Endothelial cell of umbilical vein (primary cell): ENCODE data around the gene IP6K3. TPM values are rescaled to one million over a fixed set of nuclear protein-coding genes. Genes with fewer than 3 reads are reported as not detected.
A peak's percentile ranks its signal among the peaks of the same experiment; 100 is the strongest.

Experiments
- BruUV-seq: library from RNA; stranded (reverse); fragments of 400-500 nt; replicated peaks from 2 replicates; lab custom pipeline; 2021; lab: Mats Ljungman, UMichigan
- CTCF ChIA-PET: fragments of 300-600, 350-600 bp; sonication (Branson Sonifier 250); formaldehyde crosslinking; loops from one replicate; lab custom pipeline; 2021; ENCODE audit warnings: antibody characterized with exemption, inconsistent platforms; lab: Charles Lee
- POLR2A ChIA-PET: fragments of 300-600, 350-600 bp; sonication (Branson Sonifier 250); formaldehyde crosslinking; loops from one replicate; lab custom pipeline; 2021; ENCODE audit warnings: antibody characterized with exemption, inconsistent platforms; lab: Charles Lee
- DNase-seq: peaks from one replicate; pipeline ENCODE4 v3.0.0-alpha.2; 2011; ENCODE audit warnings: low read depth, low spot score
- FAIRE-seq: peaks from 2 replicates; lab custom pipeline; 2011; peaks lifted over from hg19 to GRCh38; lab: Jason Lieb, UNC
- H2AFZ ChIP-seq: 2 replicates; pipeline ENCODE4 v1.6.0; 2012; ENCODE audit warnings: low read depth, low read length, control low read depth, inconsistent platforms
- H3K27ac ChIP-seq: 2 replicates; pipeline ENCODE4 v1.5.1; 2011; ENCODE audit warnings: low read depth, mild to moderate bottlenecking, control low read depth, low read length, moderate library complexity; ENCODE audit not compliant: insufficient read depth
- H3K27me3 ChIP-seq, 2 experiments: 2 replicates each; pipeline versions ENCODE4 v1.6.0 to v1.6.1; 2011; ENCODE audit warnings: low read length in 2 of 2, mixed read lengths in 1 of 2; ENCODE audit not compliant: control insufficient read depth in 2 of 2, insufficient read depth in 2 of 2
- H3K36me3 ChIP-seq, 2 experiments: 2 replicates in 1 of 2; 3 replicates in 1 of 2; pipeline ENCODE4 v1.5.1; 2011; ENCODE audit warnings: low read length in 2 of 2, mild to moderate bottlenecking in 1 of 2, moderate library complexity in 1 of 2; ENCODE audit not compliant: control insufficient read depth in 2 of 2, insufficient read depth in 2 of 2; ENCODE audit errors: extremely low read depth in 1 of 2
- H3K4me1 ChIP-seq: 3 replicates; pipeline ENCODE4 v1.5.1; 2011; ENCODE audit warnings: mild to moderate bottlenecking, low read length; ENCODE audit not compliant: control insufficient read depth, insufficient read depth; ENCODE audit errors: extremely low read depth
- H3K4me2 ChIP-seq: 2 replicates; pipeline ENCODE4 v1.6.1; 2011; ENCODE audit warnings: low read length, control low read depth, mixed read lengths; ENCODE audit not compliant: insufficient read depth
- H3K4me3 ChIP-seq, 3 experiments: fragments of 200-600 bp in 1 of 3; sonication (generic), shearing (Covaris generic) in 1 of 3; replicated peaks in 1 of 3; 2 replicates each; pipeline ENCODE4 v1.5.1; 2011 to 2016; ENCODE audit warnings: control low read depth in 3 of 3, low read length in 3 of 3, mild to moderate bottlenecking in 2 of 3, inconsistent platforms in 1 of 3, low read depth in 1 of 3, moderate library complexity in 1 of 3; ENCODE audit not compliant: insufficient read depth in 1 of 3
- H3K79me2 ChIP-seq: 2 replicates; pipeline ENCODE4 v1.6.0; 2012; ENCODE audit warnings: low read length, inconsistent platforms; ENCODE audit not compliant: control insufficient read depth, insufficient read depth
- H3K9ac ChIP-seq: replicated peaks from 2 replicates; pipeline ENCODE3; 2011; ENCODE audit warnings: low read length, control low read depth; ENCODE audit not compliant: insufficient read depth; ENCODE audit errors: extremely low read depth
- H3K9me1 ChIP-seq: replicated peaks from 3 replicates; pipeline ENCODE4 v1.6.0; 2011; ENCODE audit warnings: mild to moderate bottlenecking, low read length; ENCODE audit not compliant: control insufficient read depth, insufficient read depth; ENCODE audit errors: extremely low read depth
- H3K9me3 ChIP-seq: replicated peaks from 2 replicates; pipeline ENCODE4 v1.5.1; 2012; ENCODE audit warnings: low read length, inconsistent platforms; ENCODE audit not compliant: control insufficient read depth, insufficient read depth
- H4K20me1 ChIP-seq: replicated peaks from 2 replicates; pipeline ENCODE3; 2011; ENCODE audit warnings: mild to moderate bottlenecking, low read length; ENCODE audit not compliant: control insufficient read depth, insufficient read depth; ENCODE audit errors: extremely low read depth
- EZH2 ChIP-seq: IDR thresholded peaks from 2 replicates; pipeline ENCODE4 v1.6.1; 2012; ENCODE audit warnings: borderline replicate concordance, low read depth, mild to moderate bottlenecking, moderate library complexity, low read length, inconsistent platforms; ENCODE audit not compliant: severe bottlenecking
- FOS ChIP-seq: IDR thresholded peaks from 2 replicates; pipeline ENCODE4 v1.6.1; 2011; ENCODE audit warnings: mild to moderate bottlenecking, low read length, moderate library complexity, borderline replicate concordance; ENCODE audit not compliant: insufficient read depth
- GATA2 ChIP-seq: IDR thresholded peaks from 2 replicates; pipeline ENCODE4 v1.7.0; 2011; ENCODE audit warnings: low read depth, mild to moderate bottlenecking, moderate library complexity, mixed read lengths, low read length; ENCODE audit not compliant: insufficient read length, insufficient read depth
- JUN ChIP-seq: IDR thresholded peaks from 2 replicates; pipeline ENCODE4 v1.6.1; 2011; ENCODE audit warnings: borderline replicate concordance, low read depth; ENCODE audit not compliant: insufficient read length, insufficient read depth
- MYC ChIP-seq: IDR thresholded peaks from one replicate; pipeline ENCODE4 v1.6.1; 2011; ENCODE audit warnings: mild to moderate bottlenecking, low read depth, low read length
- POLR2A ChIP-seq: IDR thresholded peaks from 2 replicates; pipeline ENCODE4 v1.6.1; 2012; ENCODE audit warnings: low read depth, mild to moderate bottlenecking, control low read depth, low read length
- POLR2AphosphoS5 ChIP-seq: IDR thresholded peaks from 2 replicates; pipeline ENCODE4 v1.6.1; 2012; ENCODE audit warnings: low read depth, mild to moderate bottlenecking, control low read depth, low read length, moderate library complexity; ENCODE audit not compliant: insufficient read depth
- dilution Hi-C: fragments of 300-500 bp; cut with MboI; formaldehyde crosslinking; loops from one replicate; pipeline ENCODE4 v1.15.0; 2019; ENCODE audit warnings: low sequenced_read_pairs; ENCODE audit not compliant: extremely low pct_ligation_motif_present
- intact Hi-C: fragments of 100-400 bp; cut with micrococcal nuclease; formaldehyde crosslinking; loops from one replicate; pipeline ENCODE4 v1.10.0; 2022
- polyA plus RNA-seq, 4 experiments: library from polyadenylated mRNA; depleted of rRNA in 3 of 4; stranded (reverse) in 3 of 4; unstranded in 1 of 4; fragments of >200 nt; gene quantifications; 2 replicates each; pipeline versions ENCODE4 v1.2.1 to v1.2.3, GENCODE V29; 2011 to 2012; ENCODE audit warnings: missing spikeins in 1 of 4
- total RNA-seq: library from RNA; stranded (reverse); gene quantifications from 2 replicates; pipeline ENCODE4 v1.2.3, GENCODE V29; 2021
- TF ChIP-seq, protein P1 (sequence below), 2 donors: IDR thresholded peaks; 1 replicate in 1 of 2; 2 replicates in 1 of 2; pipeline ENCODE4 v1.5.1; 2011; ENCODE audit warnings: low read length in 2 of 2, mild to moderate bottlenecking in 2 of 2, moderate library complexity in 2 of 2, control low read depth in 1 of 2, inconsistent platforms in 1 of 2, low read depth in 1 of 2; ENCODE audit not compliant: insufficient read depth in 1 of 2; ENCODE audit errors: extremely low read depth in 1 of 2
- TF ChIP-seq, protein P2 (sequence below): IDR thresholded peaks from 2 replicates; pipeline ENCODE4 v1.6.1; 2011; ENCODE audit not compliant: insufficient read depth, insufficient read length

IP6K3 gene
- total and polyA plus RNA-seq, 2 donors (not counting 3 experiments of a cell fraction or from before 2014, with no cell fraction given): not detected

DNA sequence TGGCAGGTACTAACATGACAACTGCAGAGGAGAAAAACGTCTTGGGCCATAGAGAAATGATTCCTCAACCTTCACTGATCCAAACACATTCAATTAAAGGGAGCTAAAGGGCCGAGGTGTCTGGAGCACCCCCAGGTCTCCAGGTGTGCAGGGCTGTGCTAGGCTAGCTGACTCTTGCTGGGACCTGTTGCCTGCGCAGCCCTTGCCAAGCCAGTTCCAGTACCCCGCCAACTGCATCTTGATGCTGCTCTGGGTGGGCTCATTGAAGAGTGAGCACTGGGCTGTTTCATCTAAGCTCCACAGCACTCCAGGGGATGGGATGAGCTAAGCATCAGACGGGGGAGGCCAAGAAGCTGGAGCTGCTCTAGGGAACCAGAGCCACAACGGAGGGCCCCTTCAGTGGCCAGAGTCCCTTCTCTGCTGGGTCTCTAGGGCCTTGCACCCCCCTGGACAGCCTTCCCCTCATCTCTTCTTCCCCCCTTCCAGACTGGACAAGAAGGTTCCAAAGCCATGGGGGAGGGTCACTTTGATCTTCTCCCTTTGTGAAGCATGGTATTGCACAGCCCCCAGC lies 26.3 kb upstream of the IP6K3 start:
- Histone ChIP-seq H3K9me3 (no peaks in the 10 kb centered on the region), H3K9me1 (no peaks in the 10 kb centered on the region), H3K27ac (peak overlapping the region; percentile 6), H3K4me1 (peaks cover 45% of the 10 kb centered on the region), H3K9ac (no peak overlapping the region), H3K4me3 (no peak overlapping the region), H3K79me2 (no peaks in the 10 kb centered on the region), H3K27me3 (no peaks in the 10 kb centered on the region), H4K20me1 (no peaks in the 10 kb centered on the region), H3K36me3 (peaks cover 19 to 36% of the 10 kb centered on the region in 2 experiments), H2AFZ (no peak overlapping the region), H3K4me2 (no peak overlapping the region)
- DNase-seq: no peak
- POLR2A ChIA-PET: interaction anchor here (2.4 to 4.7 kb wide), 2 partner anchors 8 to 13 kb away, joined by 22 to 25 read pairs; partner anchors contain the start of gene LEMD2
- intact Hi-C loops (no loop called here), dilution Hi-C loops (no loop called here)
- TF ChIP-seq JUN (no peak), MYC (no peak), GATA2 (no peak), POLR2AphosphoS5 (no peak), EZH2 (no peak), POLR2A (no peak), FOS (no peak)
- TF ChIP-seq, protein P1, sequence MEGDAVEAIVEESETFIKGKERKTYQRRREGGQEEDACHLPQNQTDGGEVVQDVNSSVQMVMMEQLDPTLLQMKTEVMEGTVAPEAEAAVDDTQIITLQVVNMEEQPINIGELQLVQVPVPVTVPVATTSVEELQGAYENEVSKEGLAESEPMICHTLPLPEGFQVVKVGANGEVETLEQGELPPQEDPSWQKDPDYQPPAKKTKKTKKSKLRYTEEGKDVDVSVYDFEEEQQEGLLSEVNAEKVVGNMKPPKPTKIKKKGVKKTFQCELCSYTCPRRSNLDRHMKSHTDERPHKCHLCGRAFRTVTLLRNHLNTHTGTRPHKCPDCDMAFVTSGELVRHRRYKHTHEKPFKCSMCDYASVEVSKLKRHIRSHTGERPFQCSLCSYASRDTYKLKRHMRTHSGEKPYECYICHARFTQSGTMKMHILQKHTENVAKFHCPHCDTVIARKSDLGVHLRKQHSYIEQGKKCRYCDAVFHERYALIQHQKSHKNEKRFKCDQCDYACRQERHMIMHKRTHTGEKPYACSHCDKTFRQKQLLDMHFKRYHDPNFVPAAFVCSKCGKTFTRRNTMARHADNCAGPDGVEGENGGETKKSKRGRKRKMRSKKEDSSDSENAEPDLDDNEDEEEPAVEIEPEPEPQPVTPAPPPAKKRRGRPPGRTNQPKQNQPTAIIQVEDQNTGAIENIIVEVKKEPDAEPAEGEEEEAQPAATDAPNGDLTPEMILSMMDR (IDR thresholded peaks at IDR 0.05; ENCODE audit: extremely low read depth in 1 of 2, insufficient read depth in 1 of 2, low read depth in 1 of 2, low read length in 2 of 2): no peak
- TF ChIP-seq, protein P2, sequence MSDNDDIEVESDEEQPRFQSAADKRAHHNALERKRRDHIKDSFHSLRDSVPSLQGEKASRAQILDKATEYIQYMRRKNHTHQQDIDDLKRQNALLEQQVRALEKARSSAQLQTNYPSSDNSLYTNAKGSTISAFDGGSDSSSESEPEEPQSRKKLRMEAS: no peak
- no TSS peak for BruUV-seq
- CTCF ChIA-PET: interaction anchor here (1.0 to 9.0 kb wide), 7 partner anchors 12 to 282 kb away, joined by 3 to 286 read pairs (median 23); partner anchors contain the start of gene LEMD2
- no peak for FAIRE-seq
